Loucy (cell line): ENCODE results near the gene AARS2.

Source experiments
- H2AFZ ChIP-seq: fragments of 200-600 bp; sonication (generic); 2 replicates; pipeline ENCODE4 v1.6.0; 2016; ENCODE audit warnings: antibody characterized with exemption, mild to moderate bottlenecking, low read length, moderate library complexity
- H3F3A ChIP-seq: fragments of 200-600 bp; 2 replicates; pipeline ENCODE4 v1.6.0; 2016; ENCODE audit warnings: antibody characterized with exemption, low read depth, mild to moderate bottlenecking
- H3K27me3 ChIP-seq: fragments of 200-600 bp; sonication (generic); 2 replicates; pipeline ENCODE4 v1.6.1; 2014; ENCODE audit warnings: low read length, mild to moderate bottlenecking; ENCODE audit not compliant: insufficient read depth, poor library complexity, severe bottlenecking
- H3K36me3 ChIP-seq: fragments of 200-600 bp; sonication (generic); 2 replicates; pipeline ENCODE4 v1.6.1; 2016; ENCODE audit warnings: low read length; ENCODE audit not compliant: insufficient read depth
- H3K4me1 ChIP-seq: fragments of 200-600 bp; sonication (generic); 2 replicates; pipeline ENCODE4 v1.5.1; 2014; ENCODE audit warnings: low read length, mild to moderate bottlenecking; ENCODE audit not compliant: insufficient read depth, poor library complexity, severe bottlenecking
- H3K4me2 ChIP-seq: fragments of 200-600 bp; sonication (generic); 2 replicates; pipeline ENCODE4 v1.6.0; 2014; ENCODE audit warnings: antibody characterized with exemption, low read length, low read depth, mild to moderate bottlenecking; ENCODE audit not compliant: poor library complexity, severe bottlenecking
- H3K4me3 ChIP-seq: fragments of 200-600 bp; sonication (generic); 2 replicates; pipeline ENCODE4 v1.5.1; 2014; ENCODE audit warnings: low read length, mild to moderate bottlenecking, mixed read lengths; ENCODE audit not compliant: poor library complexity, severe bottlenecking
- H3K79me2 ChIP-seq: fragments of 200-600 bp; sonication (generic); 2 replicates; pipeline ENCODE4 v1.6.1; 2014; ENCODE audit warnings: low read length; ENCODE audit not compliant: insufficient read depth
- H3K9ac ChIP-seq: fragments of 200-600 bp; sonication (generic); 2 replicates; pipeline ENCODE4 v1.6.0; 2014; ENCODE audit warnings: mild to moderate bottlenecking, low read depth, low read length, moderate library complexity; ENCODE audit not compliant: poor library complexity, severe bottlenecking
- H3K9me2 ChIP-seq: fragments of 200-600 bp; sonication (generic); replicated peaks from 2 replicates; pipeline ENCODE4 v1.6.1; 2016; ENCODE audit warnings: low read depth, low read length, mixed read lengths
- H3K9me3 ChIP-seq: fragments of 200-600 bp; sonication (generic); 2 replicates; pipeline ENCODE4 v1.6.1; 2014; ENCODE audit warnings: mild to moderate bottlenecking, antibody characterized with exemption, low read length, low read depth; ENCODE audit not compliant: insufficient read depth
- H4K20me1 ChIP-seq: fragments of 200-600 bp; sonication (generic); 2 replicates; pipeline ENCODE4 v1.6.0; 2014; ENCODE audit warnings: antibody characterized with exemption, low read length, mild to moderate bottlenecking; ENCODE audit not compliant: insufficient read depth, poor library complexity, severe bottlenecking
- EZH2phosphoT487 ChIP-seq: fragments of 200-600 bp; IDR thresholded peaks from 2 replicates; pipeline ENCODE4 v1.6.1; 2018; ENCODE audit warnings: antibody characterized with exemption, mild to moderate bottlenecking, moderate library complexity, borderline replicate concordance
- TF ChIP-seq, protein P1 (sequence below): fragments of 200-600 bp; sonication (generic); conservative IDR thresholded peaks from 2 replicates; pipeline ENCODE4 v1.5.1; 2014; ENCODE audit warnings: mild to moderate bottlenecking, antibody characterized with exemption, low read length

Gene AARS2

DNA sequence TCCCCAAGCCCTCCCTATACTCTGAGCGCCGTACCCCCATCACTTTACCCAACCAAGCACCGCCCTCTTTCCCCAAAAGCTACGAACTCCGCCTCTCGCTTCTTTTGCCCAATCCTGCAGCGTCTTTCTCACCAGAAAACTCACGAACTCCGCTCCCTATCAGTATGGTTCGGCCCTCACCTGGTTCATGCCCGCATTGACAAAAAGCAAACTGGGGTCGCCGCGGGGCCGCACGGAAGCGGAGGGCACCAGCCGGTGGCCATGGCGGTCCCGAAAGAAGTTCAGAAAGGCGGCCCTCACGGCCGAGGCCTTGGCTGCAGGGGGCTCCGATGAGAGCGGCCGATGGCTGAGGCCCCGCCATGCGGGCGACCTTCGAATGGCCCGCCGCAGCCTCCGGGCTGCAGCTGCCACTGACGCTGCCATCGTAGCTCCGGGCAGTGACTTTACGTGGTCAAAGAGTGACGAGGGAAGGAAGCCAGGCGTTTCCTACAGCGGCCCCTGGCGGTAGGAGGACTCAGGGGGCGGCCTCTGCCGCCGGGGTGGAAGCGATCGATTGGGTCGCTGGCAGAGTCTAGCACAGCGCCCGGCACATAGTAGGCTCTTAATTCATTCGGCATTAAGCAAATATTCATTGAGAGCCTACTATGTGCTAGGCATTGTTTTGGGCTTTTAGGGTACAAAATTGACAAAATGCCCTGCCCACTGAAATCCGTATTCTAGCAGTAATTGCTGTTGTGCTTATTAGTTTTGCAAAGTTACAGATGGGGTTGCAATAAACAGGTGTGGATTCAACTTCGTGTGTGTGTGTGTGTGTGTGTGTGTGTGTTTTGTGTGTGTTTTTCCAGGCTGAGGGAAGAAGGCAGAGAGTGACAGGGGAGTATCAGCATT, at the start of gene AARS2:
Gene AARS2 (minus strand): TSS at position 447 of the 888 bp plus-strand sequence. CDS start 24 bp downstream, at position 423.
- H3K27me3 ChIP-seq, result no peaks in the 10 kb centered on the region
- H3K9me2 ChIP-seq, result no peaks in the 10 kb centered on the region
- no peaks in the 10 kb centered on the region for H4K20me1 ChIP-seq
- peak within 1 kb of the TSS; percentile 91 for H3K4me2 ChIP-seq
- peak within 1 kb of the TSS; percentile 87 for H2AFZ ChIP-seq
- peak within 1 kb of the TSS; percentile 88 for H3K4me3 ChIP-seq
- peak within 1 kb of the TSS; percentile 94 for H3K9ac ChIP-seq
- H3F3A ChIP-seq, result no peaks in the 10 kb centered on the region
- H3K79me2 ChIP-seq, result peaks cover 22% of the 10 kb centered on the region
- H3K9me3 ChIP-seq, result no peaks in the 10 kb centered on the region
- H3K4me1 ChIP-seq, result peaks cover 13% of the 10 kb centered on the region
- H3K36me3 ChIP-seq, result peaks cover 19% of the 10 kb centered on the region; the same call in 1 of the 2 replicates
- TF ChIP-seq EZH2phosphoT487, result no peak
- TF ChIP-seq, protein P1, sequence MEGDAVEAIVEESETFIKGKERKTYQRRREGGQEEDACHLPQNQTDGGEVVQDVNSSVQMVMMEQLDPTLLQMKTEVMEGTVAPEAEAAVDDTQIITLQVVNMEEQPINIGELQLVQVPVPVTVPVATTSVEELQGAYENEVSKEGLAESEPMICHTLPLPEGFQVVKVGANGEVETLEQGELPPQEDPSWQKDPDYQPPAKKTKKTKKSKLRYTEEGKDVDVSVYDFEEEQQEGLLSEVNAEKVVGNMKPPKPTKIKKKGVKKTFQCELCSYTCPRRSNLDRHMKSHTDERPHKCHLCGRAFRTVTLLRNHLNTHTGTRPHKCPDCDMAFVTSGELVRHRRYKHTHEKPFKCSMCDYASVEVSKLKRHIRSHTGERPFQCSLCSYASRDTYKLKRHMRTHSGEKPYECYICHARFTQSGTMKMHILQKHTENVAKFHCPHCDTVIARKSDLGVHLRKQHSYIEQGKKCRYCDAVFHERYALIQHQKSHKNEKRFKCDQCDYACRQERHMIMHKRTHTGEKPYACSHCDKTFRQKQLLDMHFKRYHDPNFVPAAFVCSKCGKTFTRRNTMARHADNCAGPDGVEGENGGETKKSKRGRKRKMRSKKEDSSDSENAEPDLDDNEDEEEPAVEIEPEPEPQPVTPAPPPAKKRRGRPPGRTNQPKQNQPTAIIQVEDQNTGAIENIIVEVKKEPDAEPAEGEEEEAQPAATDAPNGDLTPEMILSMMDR, result peak; percentile 87

DNA sequence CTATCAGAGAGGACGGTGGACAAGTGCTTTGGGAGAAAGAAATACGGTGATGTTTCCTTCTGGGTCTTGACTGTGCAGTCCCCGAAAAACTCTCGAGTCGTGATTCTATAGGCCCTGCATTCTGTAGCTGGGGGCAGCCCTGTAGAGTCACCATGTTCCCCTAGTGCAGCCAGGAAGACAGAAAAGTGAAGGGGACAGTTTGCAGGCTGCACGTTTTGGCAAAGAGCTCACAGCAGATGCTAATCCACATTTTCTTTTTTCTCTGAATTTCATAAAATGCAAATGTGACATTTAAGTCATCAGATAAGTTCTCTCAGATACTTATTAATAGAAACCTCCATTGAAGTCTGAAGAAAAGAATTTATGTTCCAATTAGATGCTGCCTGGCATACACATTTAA, 48.8 kb upstream of the AARS2 start:
- H2AFZ ChIP-seq, result no peak overlapping the region

DNA sequence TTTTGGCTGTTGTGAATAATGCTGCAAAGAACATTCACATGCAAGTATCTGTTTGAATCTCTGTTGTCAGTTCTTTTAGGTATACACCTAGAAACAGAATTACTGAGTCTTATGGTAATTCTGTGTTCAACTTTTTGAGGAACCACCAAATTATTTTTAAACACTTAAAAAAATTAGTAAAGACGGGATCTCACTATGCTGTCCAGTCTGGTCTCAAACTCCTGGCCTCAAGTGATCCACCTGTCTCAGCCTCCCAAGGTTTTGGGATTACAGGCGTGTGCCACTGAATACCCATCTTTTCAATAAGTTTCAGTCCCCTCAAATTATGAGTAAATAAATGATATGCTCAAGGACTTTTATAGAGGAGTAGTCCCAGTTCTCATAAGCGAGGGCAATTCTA, 46.8 kb upstream of the AARS2 start:
- no peaks in the 10 kb centered on the region for H3K4me1 ChIP-seq
- no peaks in the 10 kb centered on the region for H3F3A ChIP-seq
- no peak overlapping the region for H3K4me2 ChIP-seq
- no peak overlapping the region for H2AFZ ChIP-seq
- H3K9me2 ChIP-seq, result no peaks in the 10 kb centered on the region
- H3K27me3 ChIP-seq, result no peaks in the 10 kb centered on the region
- H3K4me3 ChIP-seq, result no peak overlapping the region
- H4K20me1 ChIP-seq, result no peaks in the 10 kb centered on the region
- no peaks in the 10 kb centered on the region for H3K79me2 ChIP-seq
- H3K9ac ChIP-seq, result no peak overlapping the region
- no peaks in the 10 kb centered on the region for H3K9me3 ChIP-seq
- H3K36me3 ChIP-seq, result no peaks in the 10 kb centered on the region
- TF ChIP-seq, protein P1, result no peak
- TF ChIP-seq EZH2phosphoT487, result no peak

More for the DNA sequence above, 48.8 kb upstream of the AARS2 start:
- no peaks in the 10 kb centered on the region for H3K4me1 ChIP-seq
- H3K4me3 ChIP-seq, result no peak overlapping the region
- TF ChIP-seq, protein P1, result no peak
- no peak for TF ChIP-seq EZH2phosphoT487
- H3K9ac ChIP-seq, result no peak overlapping the region
- H4K20me1 ChIP-seq, result no peaks in the 10 kb centered on the region
- H3K36me3 ChIP-seq, result no peaks in the 10 kb centered on the region
- no peaks in the 10 kb centered on the region for H3F3A ChIP-seq
- H3K4me2 ChIP-seq, result no peak overlapping the region
- H3K79me2 ChIP-seq, result no peaks in the 10 kb centered on the region
- H3K9me3 ChIP-seq, result no peaks in the 10 kb centered on the region
- H3K9me2 ChIP-seq, result no peaks in the 10 kb centered on the region
- no peaks in the 10 kb centered on the region for H3K27me3 ChIP-seq
